Fibroblast of mammary gland (primary cell): Measurements from ENCODE around the gene PLK5.
"Not testable (repeated sequence)": the region's sequence is repeated elsewhere in the genome, so short reads cannot be mapped to it uniquely, and the experiment has no call there.

Experiments
- DNase-seq: peaks from one replicate; pipeline ENCODE4 v3.0.0-alpha.2; 2010; ENCODE audit warnings: low read depth
- H3K4me3 ChIP-seq: 2 replicates; pipeline ENCODE4 v1.5.1; 2011; ENCODE audit warnings: low read depth, mild to moderate bottlenecking, low read length, moderate library complexity; ENCODE audit not compliant: control insufficient read depth
- CTCF ChIP-seq: conservative IDR thresholded peaks from 2 replicates; pipeline ENCODE4 v1.5.1; 2011; ENCODE audit warnings: low read depth, low read length, inconsistent platforms; ENCODE audit not compliant: control insufficient read depth, insufficient read depth

PLK5 gene

GRCh38 chr19:1534972-1535371 lies 11.1 kb downstream of the PLK5 start:
- DNase-seq: no peak
- TF ChIP-seq CTCF: no peak
- no peak overlapping the region for H3K4me3 ChIP-seq

- not testable (repeated sequence) for H3K4me3 ChIP-seq, DNase-seq
Observed at GRCh38 chr19:1535699-1536098, 11.8 kb downstream of the PLK5 start.

- DNase-seq: peak; percentile 36
- H3K4me3 ChIP-seq: no peak overlapping the region
- TF ChIP-seq CTCF: no peak
Observed at GRCh38 chr19:1538978-1539377, 15.1 kb downstream of the PLK5 start.

- H3K4me3 ChIP-seq, DNase-seq: not testable (repeated sequence)
Observed at GRCh38 chr19:1539749-1540148, 15.9 kb downstream of the PLK5 start.

- no peak for DNase-seq
- TF ChIP-seq CTCF: no peak
- H3K4me3 ChIP-seq: no peak overlapping the region
Observed at GRCh38 chr19:1540365-1540925, 16.6 kb downstream of the PLK5 start.

- H3K4me3 ChIP-seq: no peak overlapping the region
- no peak for TF ChIP-seq CTCF
- no peak for DNase-seq
Observed at GRCh38 chr19:1549332-1549945, 25.6 kb downstream of the PLK5 start.

GRCh38 chr19:1551068-1552040 lies 27.5 kb downstream of the PLK5 start:
- no peak overlapping the region for H3K4me3 ChIP-seq
- no peak for DNase-seq
- TF ChIP-seq CTCF: no peak
